MM.1S (cell line): Measurements from ENCODE around the gene NELFA.

Experiments used
- DNase-seq: peaks from one replicate; pipeline ENCODE4 v3.0.0-alpha.2; 2015
- H2AFZ ChIP-seq: fragments of 300-600 bp; sonication (generic); 2 replicates; pipeline ENCODE4 v1.6.0; 2016; ENCODE audit warnings: antibody characterized with exemption, low read length
- H3F3A ChIP-seq: fragments of 300-600 bp; sonication (generic); 2 replicates; pipeline ENCODE4 v1.6.1; 2016; ENCODE audit warnings: mild to moderate bottlenecking, antibody characterized with exemption, low read length, moderate library complexity, mixed read lengths; ENCODE audit not compliant: insufficient read depth
- H3K27ac ChIP-seq: fragments of 300-600 bp; sonication (generic); 2 replicates; pipeline ENCODE4 v1.5.1; 2016; ENCODE audit warnings: mild to moderate bottlenecking, low read length
- H3K27me3 ChIP-seq: fragments of 300-600 bp; sonication (generic); replicated peaks from 2 replicates; pipeline ENCODE4 v1.6.0; 2016; ENCODE audit warnings: low read length; ENCODE audit not compliant: insufficient read depth
- H3K36me3 ChIP-seq: fragments of 300-600 bp; sonication (generic); replicated peaks from 2 replicates; pipeline ENCODE4 v1.6.1; 2016; ENCODE audit warnings: mild to moderate bottlenecking, low read length, mixed read lengths; ENCODE audit not compliant: insufficient read depth
- H3K4me1 ChIP-seq: fragments of 300-600 bp; sonication (generic); 2 replicates; pipeline ENCODE4 v1.6.1; 2016; ENCODE audit warnings: low read length, mixed read lengths
- H3K4me2 ChIP-seq: fragments of 300-600 bp; sonication (generic); 2 replicates; pipeline ENCODE4 v1.6.0; 2016; ENCODE audit warnings: low read depth, low read length
- H3K4me3 ChIP-seq: fragments of 300-600 bp; sonication (generic); 2 replicates; pipeline ENCODE4 v1.5.1; 2016; ENCODE audit warnings: low read length, mixed read lengths
- H3K79me2 ChIP-seq: fragments of 300-600 bp; sonication (generic); 2 replicates; pipeline ENCODE4 v1.6.1; 2016; ENCODE audit warnings: mixed run types, low read length, mixed read lengths
- H3K9ac ChIP-seq: fragments of 300-600 bp; sonication (generic); 2 replicates; pipeline ENCODE4 v1.6.1; 2016; ENCODE audit warnings: low read length, mixed read lengths
- H3K9me2 ChIP-seq: fragments of 300-600 bp; sonication (generic); replicated peaks from 2 replicates; pipeline ENCODE4 v1.6.1; 2016; ENCODE audit warnings: mild to moderate bottlenecking, low read length, mixed read lengths; ENCODE audit not compliant: insufficient read depth
- H3K9me3 ChIP-seq: fragments of 300-600 bp; sonication (generic); replicated peaks from 2 replicates; pipeline ENCODE4 v1.6.1; 2016; ENCODE audit warnings: mild to moderate bottlenecking, low read length, mixed read lengths; ENCODE audit not compliant: insufficient read depth
- H4K20me1 ChIP-seq: fragments of 300-600 bp; sonication (generic); 2 replicates; pipeline ENCODE4 v1.6.1; 2016; ENCODE audit warnings: mild to moderate bottlenecking, low read length, moderate library complexity, mixed read lengths; ENCODE audit not compliant: insufficient read depth
- CTCF ChIP-seq: fragments of 300-600 bp; sonication (generic); IDR thresholded peaks from 2 replicates; pipeline ENCODE4 v1.5.1; 2016; ENCODE audit warnings: antibody characterized with exemption, low read length, mixed read lengths
- EZH2 ChIP-seq: fragments of 300-600 bp; sonication (generic); optimal IDR thresholded peaks from 2 replicates; pipeline ENCODE3; 2017; ENCODE audit warnings: low read depth, mild to moderate bottlenecking, antibody characterized with exemption, low read length, mixed read lengths
- EZH2phosphoT487 ChIP-seq: fragments of 300-600 bp; sonication (generic); IDR thresholded peaks from 2 replicates; pipeline ENCODE4 v1.6.1; 2018; ENCODE audit warnings: antibody characterized with exemption, low read length

The NELFA gene

DNA sequence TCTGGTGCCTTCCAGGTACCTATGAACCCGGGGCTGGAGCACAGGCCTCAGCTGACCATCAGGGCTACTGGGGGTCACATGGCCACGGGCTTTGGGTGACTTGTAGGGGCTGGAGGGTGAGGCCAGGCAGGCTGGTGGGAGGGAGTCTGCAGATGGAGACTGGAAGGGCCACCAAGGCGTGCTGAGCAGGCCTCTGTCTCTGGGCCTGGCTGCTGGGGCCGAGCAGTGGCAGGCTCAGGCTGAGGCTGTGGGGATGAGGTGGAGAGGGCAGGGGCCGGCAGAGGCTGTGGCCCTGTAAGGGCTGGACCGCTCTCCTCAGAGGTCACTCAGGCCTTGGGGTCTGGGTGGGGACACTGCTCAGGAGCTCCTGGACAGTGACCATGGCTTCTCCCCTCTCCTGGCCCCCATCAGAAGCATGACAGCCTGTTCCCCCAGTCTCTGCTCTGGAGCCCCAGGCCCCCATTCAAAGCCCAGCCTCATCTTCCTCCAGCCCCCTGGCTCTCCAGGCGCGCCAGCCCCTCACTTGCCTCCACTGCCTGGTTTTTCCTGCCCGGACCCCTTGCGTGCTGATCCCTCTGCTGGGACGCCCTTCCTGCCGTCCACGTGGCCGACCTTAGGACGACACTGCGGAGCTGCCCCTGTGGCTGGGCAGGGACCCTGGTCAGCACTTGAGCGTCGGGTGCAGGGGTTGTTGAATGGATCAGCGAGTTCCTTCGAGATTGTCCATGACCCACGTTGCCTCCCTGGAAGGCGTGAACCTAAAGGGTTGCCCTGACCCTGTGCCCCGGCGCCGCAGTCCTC, 39.2 kb upstream of the NELFA start:
- no peak overlapping the region for H3K4me2 ChIP-seq
- H3K36me3 ChIP-seq: no peaks in the 10 kb centered on the region
- TF ChIP-seq CTCF (no peak), EZH2phosphoT487 (no peak), EZH2 (no peak)
- no peak overlapping the region for H3K27ac ChIP-seq
- no peak overlapping the region for H3K4me3 ChIP-seq
- H4K20me1 ChIP-seq: no peaks in the 10 kb centered on the region
- no peak for DNase-seq
- H3K9me2 ChIP-seq: no peaks in the 10 kb centered on the region
- H2AFZ ChIP-seq: no peak overlapping the region
- H3F3A ChIP-seq: no peaks in the 10 kb centered on the region
- H3K79me2 ChIP-seq: no peaks in the 10 kb centered on the region
- no peaks in the 10 kb centered on the region for H3K9me3 ChIP-seq
- H3K4me1 ChIP-seq: no peaks in the 10 kb centered on the region
- peaks cover 62% of the 10 kb centered on the region for H3K27me3 ChIP-seq
- H3K9ac ChIP-seq: no peak overlapping the region

- H3K27me3 ChIP-seq: peaks cover 56% of the 10 kb centered on the region
- no peaks in the 10 kb centered on the region for H3K79me2 ChIP-seq
- H3K9ac ChIP-seq: no peak overlapping the region
- no peak overlapping the region for H3K4me2 ChIP-seq
- H3K9me2 ChIP-seq: no peaks in the 10 kb centered on the region
- H2AFZ ChIP-seq: no peak overlapping the region
- TF ChIP-seq EZH2 (no peak), CTCF (no peak), EZH2phosphoT487 (no peak)
- H3F3A ChIP-seq: no peaks in the 10 kb centered on the region
- no peaks in the 10 kb centered on the region for H3K36me3 ChIP-seq
- no peaks in the 10 kb centered on the region for H4K20me1 ChIP-seq
- H3K4me1 ChIP-seq: no peaks in the 10 kb centered on the region
- no peak for DNase-seq
- no peaks in the 10 kb centered on the region for H3K9me3 ChIP-seq
- no peak overlapping the region for H3K4me3 ChIP-seq
- no peak overlapping the region for H3K27ac ChIP-seq
Measured at GRCh38 chr4:2047031-2047660, 38.4 kb upstream of the NELFA start.

DNA sequence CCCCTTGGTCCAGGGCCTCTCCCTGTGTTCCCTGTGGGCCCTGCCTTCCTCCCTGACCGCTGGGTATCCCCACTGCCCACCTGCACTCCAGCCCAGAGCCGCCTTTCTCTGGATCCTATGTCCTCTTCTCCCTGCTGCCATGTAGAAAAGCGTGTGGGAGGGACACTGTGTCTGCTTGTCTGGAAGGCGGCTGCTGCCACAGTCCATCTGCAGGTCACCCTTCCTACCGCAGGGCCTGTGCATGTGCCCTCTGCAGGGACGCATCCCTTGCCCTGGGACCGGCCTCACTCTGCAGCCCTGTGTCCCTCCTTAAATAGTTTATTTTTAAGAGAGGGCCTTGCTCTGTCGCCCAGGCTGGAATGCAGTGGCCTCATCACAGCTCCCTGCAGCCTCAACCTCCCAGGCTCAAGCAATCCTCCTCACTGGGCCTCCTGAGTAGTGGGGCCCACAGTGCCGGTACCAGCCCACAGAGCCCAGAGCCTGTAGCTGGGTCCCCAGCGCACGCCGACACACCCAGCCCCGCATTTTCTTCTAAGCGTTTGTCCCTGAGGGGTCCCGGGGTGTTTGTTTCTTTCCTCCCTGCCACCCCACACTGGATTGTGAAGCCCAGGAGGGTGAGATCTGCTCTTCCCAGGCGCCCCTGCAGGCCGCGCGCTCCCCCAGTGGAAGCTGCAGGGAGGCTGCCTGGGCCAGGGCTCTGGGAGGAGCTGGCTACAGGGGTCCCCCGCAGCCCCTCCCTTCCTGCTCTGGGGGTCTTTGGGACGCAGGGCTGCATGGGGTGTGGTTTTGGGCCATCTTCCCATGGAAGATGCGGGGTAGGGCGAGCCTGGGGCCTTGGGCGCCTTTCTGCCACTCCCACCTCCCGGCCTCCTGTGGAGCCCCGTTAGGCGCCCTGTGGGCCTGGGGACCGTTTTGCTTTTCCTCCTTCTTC, 37.5 kb upstream of the NELFA start:
- no peak overlapping the region for H3K4me3 ChIP-seq
- no peaks in the 10 kb centered on the region for H4K20me1 ChIP-seq
- H3K4me2 ChIP-seq: no peak overlapping the region
- no peak overlapping the region for H3K27ac ChIP-seq
- H3K27me3 ChIP-seq: peaks cover 55% of the 10 kb centered on the region
- no peaks in the 10 kb centered on the region for H3K79me2 ChIP-seq
- DNase-seq: no peak
- no peaks in the 10 kb centered on the region for H3K9me2 ChIP-seq
- no peak overlapping the region for H2AFZ ChIP-seq
- 0 out of 2 replicates have a peak, but pooled peaks cover 2% of the 10 kb centered on the region for H3K4me1 ChIP-seq
- no peaks in the 10 kb centered on the region for H3K9me3 ChIP-seq
- H3K9ac ChIP-seq: no peak overlapping the region
- TF ChIP-seq EZH2phosphoT487 (no peak), CTCF (peak; percentile 8; the same call in 1 of the 2 replicates)
- no peaks in the 10 kb centered on the region for H3K36me3 ChIP-seq
- no peaks in the 10 kb centered on the region for H3F3A ChIP-seq
